K562 (cell line): Measurements from ENCODE around the gene TRMT112. TPM values are rescaled to one million over a fixed set of nuclear protein-coding genes. Genes with fewer than 3 reads are reported as not detected.

Source experiments
- ATAC-seq: fragments of 200-7000 bp; cut with Tn5 transposase; 3 replicates; pipeline ENCODE4 v1.9.1; 2020; ENCODE audit warnings: moderate library complexity
- BruUV-seq: library from RNA; stranded (reverse); fragments of 400-500 nt; replicated peaks from 2 replicates; lab custom pipeline; 2021; lab: Mats Ljungman, UMichigan
- CTCF ChIA-PET: fragments of 300-600 bp; formaldehyde crosslinking; extraction: SDS; loops from one replicate; lab custom pipeline; 2021; ENCODE audit warnings: low intra/inter-chr PET ratio; lab: Yijun Ruan, JAX
- POLR2A ChIA-PET: fragments of 300-600, 350-650 bp; sonication (Branson Sonifier 250); formaldehyde crosslinking; extraction: SDS; loops from one replicate; lab custom pipeline; 2021; ENCODE audit warnings: antibody characterized with exemption, inconsistent platforms; lab: Yijun Ruan, JAX
- DNase-seq, 4 experiments: peaks; one replicate each; pipeline versions ENCODE4 v3.0.0 to v3.0.0-alpha.2; 2011 to 2018; ENCODE audit warnings: low spot score in 3 of 4, mixed read lengths in 3 of 4; ENCODE audit errors: extremely low read depth in 1 of 4
- FAIRE-seq: peaks from 2 replicates; lab custom pipeline; 2011; peaks lifted over from hg19 to GRCh38; lab: Jason Lieb, UNC
- H2AFZ ChIP-seq: 2 replicates; pipeline ENCODE4 v1.6.0; 2011; ENCODE audit warnings: low read depth, low read length, control low read depth, inconsistent platforms
- H3K27ac ChIP-seq: fragments of 200-600 bp; 3 replicates; pipeline ENCODE4 v1.8.0; 2011; ENCODE audit warnings: low read depth, mild to moderate bottlenecking, control low read depth, inconsistent platforms, low read length, moderate library complexity, mixed read lengths; ENCODE audit errors: extremely low read depth
- H3K27me3 ChIP-seq, 2 experiments: fragments of 300-600 bp in 1 of 2; 2 replicates in 1 of 2; 3 replicates in 1 of 2; pipeline versions ENCODE4 v1.6.0 to v1.8.0; 2011; ENCODE audit warnings: inconsistent platforms in 2 of 2, low read length in 2 of 2, mild to moderate bottlenecking in 1 of 2, mixed read lengths in 1 of 2, moderate library complexity in 1 of 2; ENCODE audit not compliant: control insufficient read depth in 2 of 2, insufficient read depth in 2 of 2
- H3K36me3 ChIP-seq: fragments of 300-600 bp; 3 replicates; pipeline ENCODE4 v1.8.0; 2011; ENCODE audit warnings: mild to moderate bottlenecking, low read length, inconsistent platforms; ENCODE audit not compliant: control insufficient read depth, insufficient read depth
- H3K4me1 ChIP-seq, 2 experiments: fragments of 200-600 bp in 1 of 2; replicated peaks in 1 of 2; 2 replicates in 1 of 2; 3 replicates in 1 of 2; pipeline versions ENCODE4 v1.5.1 to v1.8.0; 2011; ENCODE audit warnings: inconsistent platforms in 2 of 2, low read length in 2 of 2, mild to moderate bottlenecking in 1 of 2, mixed read lengths in 1 of 2, moderate library complexity in 1 of 2; ENCODE audit not compliant: control insufficient read depth in 2 of 2, insufficient read depth in 2 of 2
- H3K4me2 ChIP-seq: 2 replicates; pipeline ENCODE4 v1.6.1; 2011; ENCODE audit warnings: low read length, control low read depth, inconsistent platforms, mixed read lengths; ENCODE audit not compliant: insufficient read depth
- H3K4me3 ChIP-seq: fragments of 200-600 bp; sonication (generic), shearing (Covaris generic); 2 replicates; pipeline ENCODE4 v1.5.1; 2016; ENCODE audit warnings: control low read depth, inconsistent platforms
- H3K79me2 ChIP-seq: fragments of 200-600 bp; 3 replicates; pipeline ENCODE4 v1.8.0; 2011; ENCODE audit warnings: low read length, inconsistent platforms; ENCODE audit not compliant: control insufficient read depth, insufficient read depth
- H3K9ac ChIP-seq, 2 experiments: 2 replicates each; pipeline versions ENCODE4 v1.6.0 to v1.6.1; 2011; ENCODE audit warnings: low read depth in 2 of 2, low read length in 2 of 2, control low read depth in 1 of 2, inconsistent platforms in 1 of 2, mild to moderate bottlenecking in 1 of 2, mixed read lengths in 1 of 2; ENCODE audit not compliant: insufficient read depth in 1 of 2
- H3K9me1 ChIP-seq: one replicate; pipeline ENCODE4 v1.6.0; 2011; ENCODE audit warnings: inconsistent platforms, mild to moderate bottlenecking, low read length, moderate library complexity; ENCODE audit not compliant: control insufficient read depth, insufficient read depth
- H3K9me3 ChIP-seq: replicated peaks from 2 replicates; pipeline ENCODE4 v1.5.1; 2011; ENCODE audit warnings: low read depth, low read length, inconsistent platforms; ENCODE audit not compliant: control insufficient read depth, insufficient read depth
- H4K20me1 ChIP-seq: replicated peaks from 2 replicates; pipeline ENCODE4 v1.6.1; 2011; ENCODE audit warnings: low read length, inconsistent platforms, mixed read lengths; ENCODE audit not compliant: control insufficient read depth, insufficient read depth
- CBFA2T3 ChIP-seq: fragments of 450-650 bp; IDR thresholded peaks from 2 replicates; pipeline ENCODE4 v1.6.1; 2017
- IFI16 ChIP-seq: fragments of 250-450 bp; sonication (Bioruptor Pico); IDR thresholded peaks from 2 replicates; pipeline ENCODE4 v2.1.2; 2022; ENCODE audit warnings: mild to moderate bottlenecking, inconsistent platforms
- POLR2G ChIP-seq: fragments of 200-400 bp; formaldehyde crosslinking; IDR thresholded peaks from 2 replicates; pipeline ENCODE4 v1.6.1; 2017; ENCODE audit warnings: low read depth, mild to moderate bottlenecking, antibody characterized with exemption, low read length, moderate library complexity
- RFX1 ChIP-seq: fragments of 450-650 bp; IDR thresholded peaks from 2 replicates; pipeline ENCODE4 v1.6.1; 2016; ENCODE audit warnings: mild to moderate bottlenecking, moderate library complexity
- RHOXF2B ChIP-seq: fragments of 250-450 bp; sonication (Bioruptor Pico); conservative IDR thresholded peaks from 2 replicates; pipeline ENCODE4 v1.5.1; 2021
- SIN3A ChIP-seq, 2 experiments: fragments of 150-350 bp in 1 of 2; IDR thresholded peaks; 2 replicates each; pipeline ENCODE4 v1.6.1; 2011 to 2016; ENCODE audit warnings: borderline replicate concordance in 2 of 2, low read depth in 2 of 2, low read length in 2 of 2, mild to moderate bottlenecking in 2 of 2, moderate library complexity in 2 of 2; ENCODE audit not compliant: control insufficient read depth in 1 of 2
- TFE3 ChIP-seq: fragments of 450-650 bp; formaldehyde crosslinking; IDR thresholded peaks from 2 replicates; pipeline ENCODE4 v1.4.0; 2020; ENCODE audit warnings: mild to moderate bottlenecking, mixed read lengths
- ZBTB7A ChIP-seq: IDR thresholded peaks from 2 replicates; pipeline ENCODE4 v1.6.1; 2011; ENCODE audit warnings: low read depth, mild to moderate bottlenecking, low read length, moderate library complexity, borderline replicate concordance; ENCODE audit not compliant: control insufficient read depth
- ZKSCAN3 ChIP-seq: fragments of 250-450 bp; sonication (Bioruptor Pico); IDR thresholded peaks from 2 replicates; pipeline ENCODE4 v1.4.0; 2020
- ZNF75A ChIP-seq: fragments of 450-650 bp; formaldehyde crosslinking; IDR thresholded peaks from 2 replicates; pipeline ENCODE4 v1.4.0; 2020; ENCODE audit warnings: mild to moderate bottlenecking
- ZNF766 ChIP-seq: fragments of 200-800 bp; sonication (Bioruptor generic); conservative IDR thresholded peaks from 2 replicates; pipeline ENCODE4 v1.6.1; 2016; ENCODE audit warnings: missing genetic modification characterization, missing compliant biosample characterization
- WGBS: fragments of 100-300 bp; shearing (Covaris generic); methylation state at CpG from one replicate; pipeline ENCODE4 v1.1.6; 2016; ENCODE audit warnings: low coverage, mixed read lengths; ENCODE audit not compliant: insufficient coverage; ENCODE audit errors: missing lambda C conversion rate; 5-methylcytosine and 5-hydroxymethylcytosine counted together
- in situ Hi-C: fragments of 300-500 bp; cut with MboI; formaldehyde crosslinking; loops from 4 replicates; pipeline ENCODE4 v1.15.0; 2018; ENCODE audit warnings: inconsistent platforms, mixed read lengths
- intact Hi-C: fragments of 100-400 bp; cut with micrococcal nuclease; formaldehyde crosslinking; loops from 2 replicates; pipeline ENCODE4 v1.14.2; 2022
- polyA plus RNA-seq, 8 experiments: library from polyadenylated mRNA; depleted of rRNA in 4 of 8; stranded (reverse) in 5 of 8; unstranded in 3 of 8; fragments of >200 nt; fragmentation: Nextera tagmentation in 2 of 8; fragmentation: Illumina TruSeq in 1 of 8; extraction: Ambion mirVana in 2 of 8; extraction: Trizol in 1 of 8; gene quantifications; 2 replicates each; pipeline versions ENCODE4 v1.2.1 to v1.2.3, GENCODE V29; 2011 to 2014; ENCODE audit warnings: inconsistent platforms in 1 of 8, missing spikeins in 1 of 8
- total RNA-seq, 7 experiments: library from RNA; depleted of rRNA in 6 of 7; stranded (reverse); fragments of >200 nt in 6 of 7; fragmentation: Illumina TruSeq in 2 of 7; extraction: Trizol in 2 of 7; gene quantifications; 2 replicates each; pipeline versions ENCODE4 v1.2.1 to v1.2.3, GENCODE V29; 2011 to 2021; ENCODE audit warnings: low replicate concordance in 1 of 7
- TF ChIP-seq, protein P1 (sequence below): fragments of 250-450 bp; sonication (Bioruptor Pico); IDR thresholded peaks from 2 replicates; pipeline ENCODE4 v1.4.0; 2020; ENCODE audit warnings: mild to moderate bottlenecking, moderate library complexity, borderline replicate concordance
- TF ChIP-seq, protein P2 (sequence below): sonication (generic); formaldehyde crosslinking; IDR thresholded peaks from 2 replicates; pipeline ENCODE4 v1.8.0; 2022; ENCODE audit warnings: mild to moderate bottlenecking, missing genetic modification reagents, borderline replicate concordance

Gene TRMT112
- total and polyA plus RNA-seq, 9 of the 15 experiments (the other 6 are each of a cell fraction or from before 2014, with no cell fraction given) = 162 to 444 (median 300) TPM

- no TSS peak for BruUV-seq
- TF ChIP-seq ZKSCAN3 (no peak), RHOXF2B (CRISPR knock-in tag) (no peak), POLR2G (peak; percentile 49), CBFA2T3 (no peak), ZNF75A (no peak), IFI16 (CRISPR knock-in tag) (no peak), ZBTB7A (peak; percentile 59; the same call in 1 of the 2 replicates), RFX1 (peak; percentile 95), ZNF766 (CRISPR knock-in tag) (no peak), SIN3A (IDR thresholded peaks at IDR 0.05; ENCODE audit: borderline replicate concordance in 2 of 2, control insufficient read depth in 1 of 2, low read depth in 2 of 2, low read length in 2 of 2) (peak in 1 of 2 experiments; percentile 40; a peak in 1 of 4 replicates), TFE3 (no peak)
- TF ChIP-seq, protein P1, sequence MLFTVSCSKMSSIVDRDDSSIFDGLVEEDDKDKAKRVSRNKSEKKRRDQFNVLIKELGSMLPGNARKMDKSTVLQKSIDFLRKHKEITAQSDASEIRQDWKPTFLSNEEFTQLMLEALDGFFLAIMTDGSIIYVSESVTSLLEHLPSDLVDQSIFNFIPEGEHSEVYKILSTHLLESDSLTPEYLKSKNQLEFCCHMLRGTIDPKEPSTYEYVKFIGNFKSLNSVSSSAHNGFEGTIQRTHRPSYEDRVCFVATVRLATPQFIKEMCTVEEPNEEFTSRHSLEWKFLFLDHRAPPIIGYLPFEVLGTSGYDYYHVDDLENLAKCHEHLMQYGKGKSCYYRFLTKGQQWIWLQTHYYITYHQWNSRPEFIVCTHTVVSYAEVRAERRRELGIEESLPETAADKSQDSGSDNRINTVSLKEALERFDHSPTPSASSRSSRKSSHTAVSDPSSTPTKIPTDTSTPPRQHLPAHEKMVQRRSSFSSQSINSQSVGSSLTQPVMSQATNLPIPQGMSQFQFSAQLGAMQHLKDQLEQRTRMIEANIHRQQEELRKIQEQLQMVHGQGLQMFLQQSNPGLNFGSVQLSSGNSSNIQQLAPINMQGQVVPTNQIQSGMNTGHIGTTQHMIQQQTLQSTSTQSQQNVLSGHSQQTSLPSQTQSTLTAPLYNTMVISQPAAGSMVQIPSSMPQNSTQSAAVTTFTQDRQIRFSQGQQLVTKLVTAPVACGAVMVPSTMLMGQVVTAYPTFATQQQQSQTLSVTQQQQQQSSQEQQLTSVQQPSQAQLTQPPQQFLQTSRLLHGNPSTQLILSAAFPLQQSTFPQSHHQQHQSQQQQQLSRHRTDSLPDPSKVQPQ = no peak
- TF ChIP-seq, protein P2, sequence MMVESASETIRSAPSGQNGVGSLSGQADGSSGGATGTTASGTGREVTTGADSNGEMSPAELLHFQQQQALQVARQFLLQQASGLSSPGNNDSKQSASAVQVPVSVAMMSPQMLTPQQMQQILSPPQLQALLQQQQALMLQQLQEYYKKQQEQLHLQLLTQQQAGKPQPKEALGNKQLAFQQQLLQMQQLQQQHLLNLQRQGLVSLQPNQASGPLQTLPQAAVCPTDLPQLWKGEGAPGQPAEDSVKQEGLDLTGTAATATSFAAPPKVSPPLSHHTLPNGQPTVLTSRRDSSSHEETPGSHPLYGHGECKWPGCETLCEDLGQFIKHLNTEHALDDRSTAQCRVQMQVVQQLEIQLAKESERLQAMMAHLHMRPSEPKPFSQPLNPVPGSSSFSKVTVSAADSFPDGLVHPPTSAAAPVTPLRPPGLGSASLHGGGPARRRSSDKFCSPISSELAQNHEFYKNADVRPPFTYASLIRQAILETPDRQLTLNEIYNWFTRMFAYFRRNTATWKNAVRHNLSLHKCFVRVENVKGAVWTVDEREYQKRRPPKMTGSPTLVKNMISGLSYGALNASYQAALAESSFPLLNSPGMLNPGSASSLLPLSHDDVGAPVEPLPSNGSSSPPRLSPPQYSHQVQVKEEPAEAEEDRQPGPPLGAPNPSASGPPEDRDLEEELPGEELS (CRISPR knock-in tag) = no peak
These were observed 10.3 kb downstream of the TRMT112 start for GRCh38 chr11:64306876-64307622.

More at GRCh38 chr11:64306876-64307622, 10.3 kb downstream of the TRMT112 start:
- H3K36me3 ChIP-seq = peaks cover 33% of the 10 kb centered on the region; the same call in 2 of the 3 replicates
- ChIA-PET POLR2A (interaction anchor here (0.6 kb wide), 1 partner anchor 81 kb away, joined by 3 read pairs; the partner anchor contains the start of genes NUDT22 and TRPT1), CTCF (no interaction called here)
- H3K9me3 ChIP-seq = no peaks in the 10 kb centered on the region
- H3K4me3 ChIP-seq = peak overlapping the region; percentile 93
- ATAC-seq = no peak
- H4K20me1 ChIP-seq = no peaks in the 10 kb centered on the region; the same call in 1 of the 2 replicates
- H3K4me1 ChIP-seq = peaks cover 29 to 39% of the 10 kb centered on the region in 2 experiments
- WGBS = 78% methylated on average over 14 of the region's 15 CpGs
- intact Hi-C loops = loop anchor here (10.0 kb wide), 2 partner anchors 62 to 472 kb away; partner anchors contain the start of genes FKBP2, MARK2 and PPP1R14B
- peak in 2 of 4 experiments; percentile 50 to 51 for DNase-seq
- no peak overlapping the region for H2AFZ ChIP-seq
- H3K79me2 ChIP-seq = peaks cover 50% of the 10 kb centered on the region
- H3K27me3 ChIP-seq = no peaks in the 10 kb centered on the region
- peaks cover 5% of the 10 kb centered on the region for H3K9me1 ChIP-seq
- peak overlapping the region; percentile 90 to 98 for H3K9ac ChIP-seq
- H3K4me2 ChIP-seq = peak overlapping the region; percentile 100
- in situ Hi-C loops = no loop called here
- H3K27ac ChIP-seq = peak overlapping the region; percentile 96
- no peak for FAIRE-seq
